ENCODE results near the gene MLLT3.

The MLLT3 gene

GRCh38 chr9:20369391-20369790, 252.9 kb downstream of the MLLT3 start:
- no peak for DNase-seq

- no peak for DNase-seq
These were observed 254.4 kb downstream of the MLLT3 start for GRCh38 chr9:20367855-20368254.

DNA sequence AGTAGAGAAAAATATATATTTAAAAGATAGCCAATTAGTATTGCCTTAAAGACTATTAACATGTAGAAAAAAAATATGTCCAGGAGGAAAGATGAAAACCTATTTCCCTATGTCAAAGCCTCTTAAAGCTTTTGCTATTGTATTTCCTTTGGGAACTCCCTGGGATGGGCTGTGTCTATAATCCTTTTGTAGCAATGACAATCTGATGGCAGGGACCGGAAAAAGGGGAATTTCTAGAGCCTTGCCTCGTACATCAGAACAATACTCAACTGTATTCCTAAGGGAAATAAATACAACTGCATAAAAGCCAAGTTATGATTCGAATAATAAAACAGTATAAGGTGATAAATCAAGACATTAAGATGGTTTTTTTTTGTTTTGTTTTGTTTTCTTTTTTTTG, 257.3 kb downstream of the MLLT3 start:
- no peak for DNase-seq

DNA sequence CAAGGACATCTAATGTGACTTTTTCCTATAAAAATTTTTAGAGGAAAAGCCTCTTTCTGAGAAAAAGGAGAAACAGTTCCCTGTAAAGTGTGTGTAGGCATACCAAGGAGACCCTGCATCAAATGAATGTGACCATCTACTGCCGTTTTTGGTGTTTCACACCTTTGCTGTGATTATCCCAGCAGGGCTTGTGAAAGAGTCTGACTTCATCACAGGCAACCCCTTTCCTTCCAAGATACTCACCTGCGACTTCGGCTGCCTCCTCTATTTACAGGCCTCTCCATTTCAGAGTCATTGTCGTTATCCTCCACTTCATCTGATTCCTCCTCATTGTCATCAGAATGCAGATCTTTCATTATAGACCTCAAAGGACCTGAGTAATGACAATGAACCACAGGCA, 259.1 kb downstream of the MLLT3 start:
- DNase-seq, result peak; percentile 50

DNA sequence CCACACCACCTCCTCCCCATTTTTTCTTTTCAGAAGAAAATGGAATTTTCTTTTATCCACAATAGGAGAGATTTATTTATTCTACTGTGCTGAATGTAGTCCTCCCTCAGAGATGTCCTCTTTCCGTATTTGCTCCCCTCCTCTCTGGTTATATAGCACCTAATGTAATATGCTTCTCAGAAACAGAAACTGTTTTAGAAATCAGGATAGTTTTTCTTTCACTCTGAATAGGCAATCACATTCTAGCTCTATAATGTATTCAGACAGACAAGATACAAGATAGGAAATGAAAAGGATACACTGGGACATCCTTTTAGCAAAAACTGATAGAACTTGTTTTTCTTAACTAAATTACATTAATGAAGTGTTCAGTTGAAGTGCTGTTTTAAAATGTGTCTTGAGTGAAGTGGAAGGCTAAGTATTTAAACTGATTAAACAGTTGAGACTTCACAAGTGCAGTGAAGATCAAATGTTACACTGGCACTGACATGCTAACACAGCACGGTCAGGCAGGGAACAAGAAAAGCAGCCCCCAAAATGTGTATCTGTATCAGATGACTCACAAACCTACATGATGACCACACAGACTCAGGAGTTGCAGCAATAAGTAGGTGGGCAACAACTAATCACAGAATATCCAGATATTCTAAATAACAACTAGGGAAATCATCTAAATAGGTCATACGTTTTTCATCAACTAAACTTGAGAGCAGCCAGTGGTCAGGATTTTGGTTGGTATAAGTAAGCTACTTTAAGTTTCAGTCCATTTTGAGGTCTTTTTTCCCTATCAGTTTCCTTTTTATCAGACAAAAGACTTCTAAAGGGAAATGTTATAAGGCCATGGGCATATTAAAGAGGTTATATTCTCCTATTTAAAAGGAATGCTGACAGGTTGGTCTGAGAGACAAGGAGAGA, 260.4 kb downstream of the MLLT3 start:
- DNase-seq, result no peak

DNA sequence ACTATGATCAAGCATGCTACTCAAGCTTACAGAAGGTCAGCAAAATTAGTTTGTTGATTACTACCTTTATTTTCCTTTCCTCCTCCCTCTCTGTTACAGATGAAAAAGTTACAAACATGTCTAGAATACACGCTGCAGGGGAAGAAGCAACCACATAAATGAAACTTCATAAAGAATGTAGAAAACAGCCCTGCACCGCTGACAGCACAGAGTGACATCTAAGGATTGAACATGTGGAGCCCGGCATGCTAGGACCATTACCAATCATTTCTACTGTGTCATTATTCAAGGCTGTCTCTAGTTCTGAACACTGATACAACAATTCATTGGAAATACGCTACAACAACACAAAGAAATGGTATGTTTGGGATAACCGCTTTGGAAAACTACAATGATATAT, 261.1 kb downstream of the MLLT3 start:
- no peak for DNase-seq

DNA sequence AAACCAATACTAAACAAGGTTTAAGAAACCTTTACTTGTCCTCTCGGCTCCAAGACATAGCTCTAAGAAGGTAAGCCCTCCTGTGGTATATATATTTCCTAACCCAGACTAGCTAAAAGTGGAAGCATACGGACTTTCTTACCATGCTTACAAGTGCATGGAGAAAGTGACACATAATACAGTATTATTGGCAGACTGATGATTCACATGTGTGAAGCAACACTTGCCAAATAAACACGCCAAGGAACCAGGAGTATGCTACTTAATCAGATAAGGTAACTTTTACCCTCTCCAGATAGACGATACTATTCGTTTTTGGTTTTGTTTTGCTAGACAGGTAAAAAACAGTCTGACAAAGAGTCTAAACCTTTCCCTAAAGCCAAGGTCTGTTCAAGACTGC, 264.1 kb downstream of the MLLT3 start:
- no peak for DNase-seq

- no peak for DNase-seq
These were observed 265.3 kb downstream of the MLLT3 start for GRCh38 chr9:20357037-20357432.

GRCh38 chr9:20356403-20357036, 265.8 kb downstream of the MLLT3 start:
- peak; percentile 86 for DNase-seq

DNA sequence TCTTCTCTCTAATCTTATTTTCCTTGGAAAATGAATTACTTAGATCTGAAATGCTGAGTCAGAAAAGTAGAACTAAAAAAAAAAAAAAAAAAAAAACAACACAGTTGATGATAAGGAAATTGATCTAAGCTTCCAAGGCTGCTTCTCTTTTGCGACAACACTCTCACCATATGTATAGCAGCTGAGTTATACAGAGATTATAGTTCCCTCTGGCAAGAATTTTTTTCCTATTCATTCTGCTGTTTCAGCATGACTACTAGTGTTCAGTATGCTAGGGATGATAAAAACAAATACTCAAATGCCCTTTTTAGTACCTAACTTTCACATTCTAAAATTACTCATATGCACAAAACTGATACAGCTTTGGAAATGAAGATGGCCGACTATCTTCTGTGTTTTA, 267.3 kb downstream of the MLLT3 start:
- no peak for DNase-seq

- DNase-seq, result no peak
These were observed 268.2 kb downstream of the MLLT3 start for GRCh38 chr9:20353931-20354652.

- DNase-seq, result no peak
These were observed 268.8 kb downstream of the MLLT3 start for GRCh38 chr9:20353524-20353923.

DNA sequence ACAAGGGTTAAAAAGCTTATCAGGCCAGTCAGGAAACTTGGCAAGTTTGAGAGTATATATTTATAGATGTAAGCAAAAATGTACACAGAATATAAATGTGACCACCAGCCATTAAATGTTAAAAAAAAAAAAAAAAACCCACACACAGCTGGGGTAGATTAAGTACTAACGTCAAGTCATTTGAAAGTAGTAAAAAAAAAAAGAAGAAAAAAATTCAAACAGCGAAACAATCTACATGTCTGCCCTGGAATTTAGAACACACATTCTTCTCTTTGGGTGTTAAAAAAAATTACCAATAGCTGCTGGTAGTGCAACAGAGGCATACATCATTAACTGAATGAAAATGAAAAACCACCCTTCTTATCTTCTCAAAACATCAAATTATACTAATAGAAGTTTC, 269.7 kb downstream of the MLLT3 start:
- no peak for DNase-seq

- DNase-seq, result no peak
These were observed 270.6 kb downstream of the MLLT3 start for GRCh38 chr9:20351715-20352114.

GRCh38 chr9:20349568-20349967, 272.7 kb downstream of the MLLT3 start:
- DNase-seq, result no peak

- DNase-seq, result no peak
These were observed 279.0 kb downstream of the MLLT3 start for GRCh38 chr9:20343325-20343724.

DNA sequence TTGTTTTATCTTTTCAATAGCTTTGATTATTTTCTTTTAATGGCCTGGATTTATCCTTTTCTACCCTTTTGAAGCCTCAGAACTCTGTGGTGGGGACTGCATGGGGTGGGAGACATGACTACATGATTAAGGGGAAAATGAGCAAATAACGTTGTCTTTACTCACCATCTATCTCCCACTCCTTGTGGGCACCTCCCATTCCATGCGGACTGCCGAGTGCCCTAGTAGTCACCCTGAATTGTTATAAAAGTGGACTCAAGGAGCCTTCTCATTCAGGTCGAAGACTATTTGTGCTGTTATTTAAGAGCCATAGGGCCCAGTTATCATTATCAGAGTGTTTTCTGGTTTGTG, 281.8 kb downstream of the MLLT3 start:
- DNase-seq, result no peak

- DNase-seq, result no peak
These were observed 286.5 kb downstream of the MLLT3 start for GRCh38 chr9:20335668-20336332.

GRCh38 chr9:20333991-20334390, 288.3 kb downstream of the MLLT3 start:
- no peak for DNase-seq

DNA sequence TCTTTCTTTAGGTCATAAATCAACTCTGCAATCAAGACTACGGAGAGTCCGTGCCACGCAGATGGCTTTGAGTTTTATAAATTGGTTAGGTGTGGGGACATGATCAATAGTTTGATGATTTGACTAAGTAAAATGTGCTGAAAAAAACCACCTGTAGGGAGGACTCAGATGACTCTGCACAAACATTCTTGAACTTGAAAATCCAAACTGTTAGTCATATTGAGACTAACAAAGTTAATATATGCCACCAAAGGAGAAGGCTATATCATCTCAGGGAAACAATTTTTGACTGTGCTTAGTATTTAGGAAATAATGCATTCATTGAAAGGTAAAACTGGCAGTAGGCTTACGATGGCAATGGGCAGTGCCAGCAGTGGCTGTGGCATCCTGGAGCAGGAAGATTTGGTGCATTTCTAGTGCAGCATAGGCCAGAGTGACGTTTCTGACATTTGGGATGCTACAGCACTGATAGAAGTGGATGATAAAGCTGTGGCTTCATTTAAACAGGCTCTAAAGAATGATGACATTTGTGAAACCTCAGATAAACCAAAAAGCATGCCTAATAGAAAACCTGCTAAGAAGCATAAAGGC, 291.1 kb downstream of the MLLT3 start:
- no peak for DNase-seq

DNA sequence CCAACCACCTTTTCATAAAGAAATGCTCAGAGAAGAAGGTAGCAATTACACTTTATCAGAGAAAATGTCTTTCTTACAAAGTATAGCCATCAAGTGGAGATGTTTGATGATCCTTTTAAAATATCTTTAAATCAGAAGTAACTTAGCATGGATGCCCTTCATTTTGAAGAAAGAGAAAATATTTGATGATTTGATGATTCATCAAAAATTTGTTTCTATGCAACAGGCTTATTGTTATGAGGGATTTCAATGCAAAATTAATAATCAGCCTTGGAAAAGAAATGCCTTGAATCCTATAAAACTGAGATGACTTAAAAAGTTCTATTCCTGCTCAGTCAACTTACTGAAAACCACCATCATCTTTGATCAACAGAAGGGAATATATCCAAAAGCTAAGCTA, 291.6 kb downstream of the MLLT3 start:
- DNase-seq, result no peak

DNA sequence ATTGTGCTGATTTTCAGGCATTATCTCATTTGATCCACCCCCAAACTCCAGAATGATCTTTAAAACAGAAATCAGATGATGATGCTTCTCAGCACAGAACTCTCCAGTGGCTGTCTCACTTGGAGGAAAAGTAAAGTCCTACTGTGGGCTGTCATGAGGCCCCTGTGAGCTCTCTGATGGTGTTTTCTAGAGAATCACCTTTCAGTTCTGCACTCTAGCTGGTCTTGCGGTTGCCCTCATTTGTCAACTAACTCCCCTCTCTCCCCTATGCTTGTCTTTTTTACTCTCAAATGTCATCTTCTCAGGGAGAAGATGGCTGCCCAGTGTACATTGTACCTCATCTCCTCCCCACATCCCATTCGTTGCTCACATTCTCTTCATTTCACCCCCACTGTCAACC, 295.8 kb downstream of the MLLT3 start:
- no peak for DNase-seq

DNA sequence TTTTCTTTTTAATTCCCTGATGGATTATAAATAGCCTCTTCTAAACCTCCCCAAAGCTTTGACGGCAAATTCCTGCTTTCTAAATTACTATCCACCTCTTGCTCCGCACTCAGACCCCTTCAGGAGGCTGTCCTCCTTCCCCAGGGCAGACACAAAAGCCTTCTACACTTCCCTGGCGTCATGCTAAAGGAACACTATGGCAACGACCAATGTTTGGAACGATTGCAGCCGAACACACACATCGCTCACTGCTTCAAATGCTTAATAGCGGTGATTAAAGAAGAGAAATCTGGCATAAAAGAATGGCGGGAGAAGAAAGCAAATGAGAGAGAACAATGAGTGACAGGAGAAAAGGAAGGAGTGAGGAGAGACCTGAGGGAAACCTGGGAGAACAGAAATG, 297.3 kb downstream of the MLLT3 start:
- DNase-seq, result no peak

Measured in NCI-H69 (cell line).